ENCODE results near the gene RIPK1.
"Not testable (repeated sequence)": the region's sequence is repeated elsewhere in the genome, so short reads cannot be mapped to it uniquely, and the experiment has no call there.

RIPK1 gene

GRCh38 chr6:3068329-3069214 is at the start of gene RIPK1:
Gene RIPK1, plus strand, starts transcription at chr6:3068494. Its CDS starts 8,330 bp downstream, at chr6:3076824.
- DNase-seq = peak; percentile 70

DNA sequence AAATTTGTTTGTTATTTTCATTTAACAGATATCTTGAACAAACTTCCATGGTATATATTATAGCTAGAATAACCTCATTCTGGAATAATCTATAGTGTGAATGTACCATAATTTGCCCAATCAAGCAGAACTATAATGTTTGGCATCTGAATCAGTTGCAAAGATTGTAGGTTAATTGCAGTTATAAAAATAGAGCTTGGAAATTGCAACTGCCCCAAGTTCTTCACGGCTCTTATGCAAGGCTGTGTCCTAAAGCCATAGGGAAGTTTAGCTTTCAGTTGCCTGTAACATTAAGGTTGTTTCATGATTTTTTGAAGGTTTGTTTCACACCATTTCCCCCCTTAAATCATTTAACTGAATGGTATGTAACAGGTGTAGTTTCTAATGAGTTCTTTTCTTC is 49.2 kb upstream of the RIPK1 start:
- no peak for DNase-seq

GRCh38 chr6:3019749-3020320 is 48.5 kb upstream of the RIPK1 start:
- DNase-seq = no peak

GRCh38 chr6:3020976-3021598 is 47.2 kb upstream of the RIPK1 start:
- DNase-seq = not testable (repeated sequence)

DNA sequence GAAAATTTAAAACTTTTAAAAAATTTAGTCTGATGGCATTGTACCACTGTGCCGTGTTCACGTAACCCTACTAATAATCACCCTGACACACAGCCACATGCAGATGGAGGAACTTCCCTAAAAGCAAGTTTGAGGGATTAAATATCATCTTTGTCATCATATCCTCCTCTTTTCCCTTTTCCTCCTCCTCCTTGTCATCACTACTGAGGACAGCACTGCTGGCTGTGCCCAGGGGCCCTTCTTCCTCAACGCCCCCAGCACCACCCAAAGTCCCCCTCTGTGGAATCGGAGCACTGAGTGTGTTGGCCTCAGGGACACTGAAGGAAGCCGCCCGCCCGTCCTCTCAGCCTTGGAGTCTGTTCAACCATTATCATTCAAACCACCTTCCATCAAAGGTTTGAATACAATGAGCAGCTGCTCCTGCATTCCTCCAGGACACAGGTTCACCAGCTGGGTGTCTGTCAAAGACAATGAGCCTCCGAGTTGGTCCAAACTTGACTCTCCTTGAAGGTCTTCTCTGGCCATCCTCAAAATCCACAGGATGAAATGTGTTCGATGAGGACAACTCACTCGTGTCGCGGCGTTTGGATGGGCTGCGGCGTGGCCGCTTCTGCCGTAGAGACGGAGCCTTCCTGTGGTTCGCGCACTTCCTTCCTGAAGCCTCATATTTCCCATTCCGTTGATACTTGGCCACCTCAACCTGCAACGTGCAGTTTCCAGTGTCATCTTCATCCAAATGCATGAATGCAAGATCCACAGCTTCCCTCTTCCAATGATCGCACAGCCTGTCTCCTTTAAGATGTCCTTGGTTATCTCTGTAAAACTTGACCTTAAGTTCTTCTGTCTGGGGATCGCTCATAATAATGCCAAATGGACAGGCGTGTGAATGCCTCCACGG is 45.3 kb upstream of the RIPK1 start:
- no peak for DNase-seq

- no peak for DNase-seq
These were observed 44.4 kb upstream of the RIPK1 start for GRCh38 chr6:3023663-3024483.

DNA sequence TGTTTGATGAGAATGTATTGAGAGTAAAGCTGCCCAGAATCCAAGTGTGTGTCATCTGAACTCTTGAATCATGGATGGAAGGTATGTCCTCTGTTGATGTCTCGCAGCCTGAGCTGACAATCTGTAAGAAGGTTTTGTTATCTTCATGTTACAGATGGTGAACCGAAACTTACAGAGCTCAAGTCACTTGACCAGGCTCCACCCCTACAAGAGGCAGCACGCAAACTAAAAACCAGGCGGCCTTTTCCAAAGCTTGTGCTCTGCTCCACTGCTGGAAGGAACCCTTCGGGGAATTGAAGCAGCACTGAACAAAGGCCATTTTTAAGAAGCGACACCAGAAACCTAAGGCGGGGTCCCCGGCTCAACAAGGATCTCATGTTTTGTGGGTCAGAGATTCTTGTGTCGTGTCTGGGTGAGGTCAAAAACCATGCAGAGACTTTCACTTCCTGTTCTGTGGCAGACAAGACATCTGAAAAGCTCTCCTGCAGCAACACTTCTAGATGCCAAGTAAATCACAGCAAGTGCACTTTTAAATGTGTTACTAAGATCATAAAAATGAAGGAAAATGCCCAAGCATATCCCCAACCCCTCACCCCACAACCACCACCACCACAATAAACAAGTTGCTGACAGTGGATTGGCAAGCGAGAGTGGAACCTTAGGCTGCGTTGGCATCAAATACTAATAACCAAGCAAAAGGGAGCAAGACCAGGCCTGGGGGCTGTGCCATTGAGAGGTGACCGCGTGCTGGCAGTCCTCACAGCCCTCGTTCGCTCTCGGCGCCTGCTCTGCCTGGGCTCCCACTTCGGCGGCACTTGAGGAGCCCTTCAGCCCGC is 41.3 kb upstream of the RIPK1 start:
- no peak for DNase-seq

DNA sequence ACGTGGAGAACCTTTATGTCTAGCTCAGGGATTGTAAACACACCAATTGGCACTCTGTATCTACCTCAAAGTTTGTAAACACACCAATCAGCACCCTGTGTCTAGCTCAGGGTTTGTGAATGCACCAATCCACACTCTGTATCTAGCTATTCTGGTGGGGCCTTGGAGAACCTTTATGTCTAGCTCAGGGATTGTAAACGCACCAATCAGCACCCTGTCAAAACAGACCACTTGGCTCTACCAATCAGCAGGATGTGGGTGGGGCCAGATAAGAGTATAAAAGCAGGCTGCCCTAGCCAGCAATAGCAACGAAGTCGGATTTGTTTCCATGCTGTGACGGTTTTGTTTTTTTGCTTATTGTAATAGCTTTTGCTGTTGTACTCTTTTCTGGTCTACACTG is 40.1 kb upstream of the RIPK1 start:
- not testable (repeated sequence) for DNase-seq

DNA sequence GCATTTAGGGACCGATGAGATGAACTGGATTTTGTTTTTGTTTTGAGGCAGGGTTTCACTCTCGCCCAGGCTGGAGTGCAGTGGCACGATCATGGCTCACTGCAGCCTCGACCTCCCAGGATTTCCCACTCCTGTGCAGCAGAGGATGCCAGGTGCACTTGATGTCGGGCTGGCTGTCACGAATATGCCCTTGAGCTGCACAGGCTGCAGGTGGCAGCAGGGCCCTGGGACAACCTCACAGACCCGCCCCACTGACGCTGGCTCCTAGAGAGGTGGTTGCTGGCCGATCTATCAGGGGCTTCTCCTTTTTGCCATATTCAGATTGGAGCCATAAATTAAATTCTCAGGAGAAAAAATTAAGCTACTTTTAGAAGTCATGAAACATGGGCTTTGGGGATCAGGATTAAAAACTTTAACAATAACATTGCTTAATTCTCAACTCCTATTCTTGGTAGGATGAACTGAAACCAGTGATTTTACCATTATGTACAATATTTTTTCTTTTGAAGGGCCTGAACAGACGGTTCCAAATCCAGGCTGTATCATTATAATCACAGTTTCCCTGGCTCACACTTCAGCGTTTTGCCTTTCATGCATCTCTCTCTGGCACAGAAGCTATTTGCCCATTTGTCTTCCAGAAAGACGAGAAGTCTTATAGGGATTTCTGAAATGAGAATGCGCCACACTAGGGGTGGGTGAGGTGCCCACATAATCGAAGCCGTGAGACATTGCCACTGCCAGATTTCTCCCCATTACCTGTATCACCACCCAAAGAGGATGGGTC is 36.2 kb upstream of the RIPK1 start:
- DNase-seq = no peak

DNA sequence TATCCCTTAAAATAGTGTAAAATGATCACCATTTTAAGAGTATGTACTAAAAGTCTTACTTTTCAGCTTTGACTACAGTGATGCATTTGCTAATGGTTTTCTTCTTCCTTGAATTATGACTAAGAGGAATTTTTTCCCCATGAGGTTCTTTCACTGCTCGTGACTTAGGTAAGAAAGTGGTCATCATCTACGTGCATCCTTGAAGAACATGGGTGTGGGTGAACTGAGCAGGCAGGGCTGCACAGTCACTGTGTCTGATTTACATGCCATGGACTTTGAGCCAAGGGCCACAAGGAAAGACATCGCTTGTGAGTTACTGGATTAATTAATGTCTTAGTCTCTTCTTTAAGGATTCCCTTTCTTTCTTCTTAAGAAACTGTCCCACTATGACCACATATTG is 35.3 kb upstream of the RIPK1 start:
- DNase-seq = no peak

DNA sequence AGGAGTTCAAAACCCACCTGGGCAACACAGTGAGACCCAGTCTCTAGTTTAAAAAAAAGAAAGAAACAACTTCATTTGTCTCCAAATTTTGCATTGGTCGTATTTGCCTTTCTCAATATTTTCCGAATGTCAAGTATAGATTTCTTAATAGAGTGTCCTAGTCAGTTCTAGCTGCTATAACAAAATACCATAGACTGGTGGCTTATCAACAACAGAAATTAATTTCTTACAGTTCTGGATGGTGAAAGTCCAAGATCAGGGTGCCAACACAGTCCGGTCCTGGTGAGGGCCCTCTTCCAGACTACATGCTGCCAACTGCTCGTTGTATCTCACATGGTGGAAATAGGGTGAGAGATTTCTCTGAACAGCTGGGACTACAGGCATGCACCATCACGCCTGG is 34.6 kb upstream of the RIPK1 start:
- DNase-seq = no peak

DNA sequence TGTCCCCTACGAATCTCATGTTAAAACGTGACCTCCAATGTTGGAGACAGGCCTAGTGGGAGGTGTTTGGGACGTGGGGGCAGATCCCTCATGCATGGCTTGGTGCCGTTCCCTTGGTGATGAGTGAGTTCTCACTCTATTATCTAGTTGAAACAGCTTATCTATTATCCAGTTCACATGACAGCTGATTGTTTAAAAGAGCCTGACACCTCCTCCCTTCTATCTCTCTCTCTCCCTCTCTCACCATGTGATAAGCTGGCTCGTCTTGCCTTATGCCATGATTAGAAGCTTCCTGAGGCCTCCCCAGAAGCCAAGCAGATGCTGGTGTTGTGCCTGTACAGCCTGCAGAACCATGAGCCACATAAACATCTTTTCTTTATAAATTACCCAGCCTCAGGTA is 32.9 kb upstream of the RIPK1 start:
- DNase-seq = no peak

- no peak for DNase-seq
These were observed 31.2 kb upstream of the RIPK1 start for GRCh38 chr6:3036861-3037637.

- no peak for DNase-seq
These were observed 30.5 kb upstream of the RIPK1 start for GRCh38 chr6:3037638-3038365.

- no peak for DNase-seq
These were observed 28.9 kb upstream of the RIPK1 start for GRCh38 chr6:3039384-3039783.

DNA sequence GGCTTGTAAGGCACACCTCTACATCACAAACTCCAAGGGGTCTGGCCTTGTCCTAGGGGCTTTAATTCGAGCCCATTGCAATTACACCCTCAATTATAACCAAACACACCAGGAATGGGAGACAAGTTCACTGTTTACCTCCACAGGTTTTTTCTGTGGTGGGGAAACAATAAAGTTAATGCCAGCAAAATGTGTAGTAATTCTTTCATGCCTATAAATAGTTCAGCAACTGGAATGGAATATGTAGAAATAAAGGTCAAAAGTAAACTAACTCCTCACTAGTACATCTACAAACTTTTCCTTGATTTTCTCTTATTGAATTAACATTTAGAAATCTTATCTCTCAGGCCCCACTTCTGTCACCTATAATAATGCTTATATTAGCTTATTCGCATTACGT is 27.1 kb upstream of the RIPK1 start:
- DNase-seq = no peak

DNA sequence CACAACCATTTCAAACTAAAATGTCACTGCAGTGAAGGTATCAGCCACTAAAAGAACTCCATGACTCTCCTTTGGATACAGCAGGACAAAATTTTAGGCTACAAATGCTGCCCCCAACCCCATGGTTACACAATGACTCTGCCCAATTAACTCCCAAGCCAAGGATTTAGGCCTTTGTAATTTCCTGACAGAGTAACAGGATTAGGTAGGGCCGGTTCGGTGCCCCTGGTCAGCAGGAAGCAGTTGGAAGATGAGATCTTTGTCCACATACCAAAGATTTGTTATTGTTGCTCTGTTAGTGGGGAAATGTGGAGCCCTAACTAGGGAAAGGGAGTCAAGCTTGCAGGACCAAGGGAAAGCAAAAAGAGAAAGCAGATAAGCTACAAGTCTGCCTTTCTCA is 26.7 kb upstream of the RIPK1 start:
- DNase-seq = no peak

- DNase-seq = peak; percentile 47
These were observed 22.9 kb upstream of the RIPK1 start for GRCh38 chr6:3045369-3045768.

- DNase-seq = no peak
These were observed 22.5 kb upstream of the RIPK1 start for GRCh38 chr6:3045777-3046176.

Measured in NCI-H1092 treated with DMSO at 0.1 percent for 48 hours (cell line).